K562 treated with DMSO at 1 percent for 48 hours (cell line): Measurements from ENCODE around the gene MAST4. TPM values are rescaled to one million over a fixed set of nuclear protein-coding genes. Genes with fewer than 3 reads are reported as not detected.

ENCODE experiments used
- total RNA-seq: library from RNA; unstranded; fragments of 300-600 nt; gene quantifications from 2 replicates; pipeline ENCODE4 v1.2.3, GENCODE V29; 2022; ENCODE audit warnings: low replicate concordance; ENCODE audit errors: extremely low read depth

The MAST4 gene
- not detected in 2 replicates for total RNA-seq

GRCh38 chr5:66595756-66596635, at the start of gene MAST4:
MAST4 (plus strand) TSS chr5:66596393; CDS start chr5:66596656, 263 bp downstream.

GRCh38 chr5:67196537-67197059, 600.4 kb downstream of the MAST4 start, which contains the start of gene CD180:
CD180 (minus strand) TSS chr5:67196799; CDS start chr5:67196641, 158 bp downstream.

